Measurements from ENCODE around the gene GUCY1A2.
"Not testable (repeated sequence)": the region's sequence is repeated elsewhere in the genome, so short reads cannot be mapped to it uniquely, and the experiment has no call there.

The GUCY1A2 gene, protein sequence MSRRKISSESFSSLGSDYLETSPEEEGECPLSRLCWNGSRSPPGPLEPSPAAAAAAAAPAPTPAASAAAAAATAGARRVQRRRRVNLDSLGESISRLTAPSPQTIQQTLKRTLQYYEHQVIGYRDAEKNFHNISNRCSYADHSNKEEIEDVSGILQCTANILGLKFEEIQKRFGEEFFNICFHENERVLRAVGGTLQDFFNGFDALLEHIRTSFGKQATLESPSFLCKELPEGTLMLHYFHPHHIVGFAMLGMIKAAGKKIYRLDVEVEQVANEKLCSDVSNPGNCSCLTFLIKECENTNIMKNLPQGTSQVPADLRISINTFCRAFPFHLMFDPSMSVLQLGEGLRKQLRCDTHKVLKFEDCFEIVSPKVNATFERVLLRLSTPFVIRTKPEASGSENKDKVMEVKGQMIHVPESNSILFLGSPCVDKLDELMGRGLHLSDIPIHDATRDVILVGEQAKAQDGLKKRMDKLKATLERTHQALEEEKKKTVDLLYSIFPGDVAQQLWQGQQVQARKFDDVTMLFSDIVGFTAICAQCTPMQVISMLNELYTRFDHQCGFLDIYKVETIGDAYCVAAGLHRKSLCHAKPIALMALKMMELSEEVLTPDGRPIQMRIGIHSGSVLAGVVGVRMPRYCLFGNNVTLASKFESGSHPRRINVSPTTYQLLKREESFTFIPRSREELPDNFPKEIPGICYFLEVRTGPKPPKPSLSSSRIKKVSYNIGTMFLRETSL

DNA sequence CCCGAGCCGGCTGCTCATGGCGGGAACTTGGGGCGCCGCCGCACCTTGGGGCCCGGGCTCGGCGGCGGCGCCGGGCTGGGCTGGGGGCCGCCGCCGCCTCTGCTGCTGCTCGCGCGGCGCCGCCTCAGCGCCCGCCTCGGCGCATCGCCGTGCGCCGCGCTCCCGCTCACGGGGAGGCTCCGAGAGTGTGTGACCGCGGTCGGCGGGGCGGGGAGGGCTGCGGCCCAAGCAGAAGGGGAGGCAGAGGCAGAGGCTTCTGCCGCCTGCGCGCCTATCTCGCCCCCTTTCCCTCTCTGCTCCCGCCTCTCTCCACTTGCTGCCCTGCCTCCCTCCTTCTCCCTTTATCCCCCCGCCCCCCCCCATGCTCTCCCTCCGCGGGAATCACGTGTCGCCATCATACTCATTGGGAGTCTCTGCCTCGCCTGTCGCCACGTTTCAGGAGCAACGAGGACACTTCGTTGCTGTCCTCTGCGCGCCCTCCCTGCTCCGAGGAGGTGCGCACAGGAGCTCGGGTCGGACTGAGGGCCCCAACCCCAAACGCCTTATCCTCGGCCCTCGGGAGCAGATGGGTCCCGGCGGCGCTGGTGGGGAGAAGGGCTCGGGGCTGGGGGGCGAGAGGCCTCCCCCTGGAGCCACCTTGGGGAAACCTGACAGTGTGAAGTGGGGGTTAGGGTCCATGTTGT, at the start of gene GUCY1A2:
TSS of gene GUCY1A2 (minus strand) at position 258 of the 683 bp plus-strand sequence. CDS start 421 bp downstream, outside the sequence.
- DNase-seq (ENCODE audit: low read depth), result no peak
- peak within 1 kb of the TSS; percentile 49 for H3K4me3 ChIP-seq (ENCODE audit: low read depth, low read length)

DNA sequence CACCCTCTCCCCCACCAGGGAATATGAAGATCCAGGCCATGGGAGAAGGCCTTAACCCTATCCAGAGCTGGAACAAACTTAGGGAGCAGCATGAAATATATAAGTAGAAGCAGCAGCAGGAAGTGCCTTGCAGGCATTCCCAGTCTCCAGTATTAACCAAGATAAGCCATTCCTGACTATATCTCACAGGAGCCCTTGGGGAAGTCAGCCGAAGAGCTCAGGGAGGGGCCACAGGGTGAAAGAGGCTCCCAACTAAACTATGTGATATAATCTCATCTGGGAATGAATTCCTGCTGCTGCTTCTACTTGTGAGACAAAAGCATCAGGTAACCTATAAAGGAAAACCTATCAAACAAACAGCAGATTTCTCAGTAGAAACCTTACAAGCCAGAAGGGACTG, 36.1 kb upstream of the GUCY1A2 start:
- DNase-seq (ENCODE audit: low read depth), result no peak
- H3K4me3 ChIP-seq (ENCODE audit: low read depth, low read length), result no peak overlapping the region

DNA sequence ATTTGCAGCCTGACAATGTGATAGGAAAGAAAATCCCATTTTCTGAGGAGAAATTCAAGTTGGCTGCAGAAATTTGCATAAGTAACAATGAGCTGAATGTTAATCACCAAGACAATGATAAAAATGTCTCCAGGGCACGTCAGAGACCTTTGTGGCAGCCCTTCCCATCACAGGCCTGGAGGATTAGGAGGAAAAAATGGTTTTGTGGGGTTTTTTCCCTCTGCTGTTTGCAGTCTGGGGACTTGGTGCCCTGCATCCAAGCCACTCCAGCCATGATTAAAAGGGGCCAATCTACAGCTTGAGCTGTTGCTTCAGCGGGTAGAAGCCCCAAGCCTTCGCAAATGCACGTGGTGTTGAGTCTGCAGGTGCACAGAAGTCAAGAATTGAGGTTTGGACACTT, 33.1 kb upstream of the GUCY1A2 start:
- DNase-seq (ENCODE audit: low read depth); H3K4me3 ChIP-seq (ENCODE audit: low read depth, low read length): not testable (repeated sequence)

DNA sequence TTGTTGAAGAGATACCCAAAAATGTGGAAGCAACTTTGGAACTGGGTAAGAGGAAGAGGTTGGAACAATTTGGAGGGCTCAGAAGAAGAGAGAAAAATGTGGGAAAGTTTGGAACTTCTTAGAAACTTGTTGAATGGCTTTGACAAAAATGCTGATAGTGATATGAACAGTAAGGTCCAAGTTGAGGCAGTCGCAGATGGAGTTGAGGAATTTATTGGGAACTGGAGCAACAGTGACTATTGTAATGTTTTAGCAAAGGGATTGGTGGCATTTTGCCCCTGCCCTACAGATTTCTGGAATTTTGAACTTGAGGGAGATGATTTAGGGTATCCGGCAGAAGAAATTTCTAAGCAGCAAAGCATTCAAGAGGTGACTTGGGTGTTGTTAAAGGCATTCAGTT, 32.6 kb upstream of the GUCY1A2 start:
- DNase-seq (ENCODE audit: low read depth); H3K4me3 ChIP-seq (ENCODE audit: low read depth, low read length): not testable (repeated sequence)

DNA sequence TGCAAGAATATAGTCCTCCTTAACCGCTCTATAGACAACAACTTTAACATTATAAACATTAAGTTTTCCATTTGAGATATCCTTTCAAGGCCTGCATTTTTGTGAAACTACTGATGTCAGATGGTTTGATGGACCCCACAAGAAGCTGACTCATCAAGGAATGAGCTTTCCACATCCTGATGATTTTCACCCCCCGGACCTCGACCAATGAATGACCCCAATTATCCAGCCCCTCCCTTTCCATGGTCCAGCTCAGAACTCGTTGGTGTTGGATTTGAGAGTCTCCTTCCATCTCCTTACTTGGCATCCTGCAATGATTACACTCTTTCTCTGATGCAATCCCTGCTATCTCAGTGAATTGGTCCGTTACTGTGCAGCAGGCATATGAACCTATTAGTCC, 31.8 kb upstream of the GUCY1A2 start:
- no peak for DNase-seq (ENCODE audit: low read depth)

DNA sequence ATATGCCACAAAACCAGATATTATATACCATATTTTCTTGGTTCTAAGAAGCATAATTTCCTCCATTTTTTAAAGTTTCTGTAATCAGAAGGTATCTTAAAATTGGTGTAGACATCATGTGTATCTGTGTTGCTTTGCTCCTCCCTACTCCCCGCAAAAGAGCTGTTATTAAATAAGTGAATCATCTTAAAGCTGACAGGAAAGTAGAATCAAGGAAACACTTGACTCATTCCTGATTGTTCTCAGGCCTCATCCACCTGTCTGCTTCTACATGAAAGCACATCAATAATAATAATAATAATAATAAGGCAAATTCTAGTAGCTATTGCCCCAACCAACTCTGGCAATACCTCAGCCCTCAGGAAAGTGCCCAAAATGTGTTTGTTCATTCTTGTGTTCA, 26.2 kb upstream of the GUCY1A2 start:
- no peak overlapping the region for H3K4me3 ChIP-seq (ENCODE audit: low read depth, low read length)
- no peak for DNase-seq (ENCODE audit: low read depth)

More for the DNA sequence above, 31.8 kb upstream of the GUCY1A2 start:
- no peak overlapping the region for H3K4me3 ChIP-seq (ENCODE audit: low read depth, low read length)

DNA sequence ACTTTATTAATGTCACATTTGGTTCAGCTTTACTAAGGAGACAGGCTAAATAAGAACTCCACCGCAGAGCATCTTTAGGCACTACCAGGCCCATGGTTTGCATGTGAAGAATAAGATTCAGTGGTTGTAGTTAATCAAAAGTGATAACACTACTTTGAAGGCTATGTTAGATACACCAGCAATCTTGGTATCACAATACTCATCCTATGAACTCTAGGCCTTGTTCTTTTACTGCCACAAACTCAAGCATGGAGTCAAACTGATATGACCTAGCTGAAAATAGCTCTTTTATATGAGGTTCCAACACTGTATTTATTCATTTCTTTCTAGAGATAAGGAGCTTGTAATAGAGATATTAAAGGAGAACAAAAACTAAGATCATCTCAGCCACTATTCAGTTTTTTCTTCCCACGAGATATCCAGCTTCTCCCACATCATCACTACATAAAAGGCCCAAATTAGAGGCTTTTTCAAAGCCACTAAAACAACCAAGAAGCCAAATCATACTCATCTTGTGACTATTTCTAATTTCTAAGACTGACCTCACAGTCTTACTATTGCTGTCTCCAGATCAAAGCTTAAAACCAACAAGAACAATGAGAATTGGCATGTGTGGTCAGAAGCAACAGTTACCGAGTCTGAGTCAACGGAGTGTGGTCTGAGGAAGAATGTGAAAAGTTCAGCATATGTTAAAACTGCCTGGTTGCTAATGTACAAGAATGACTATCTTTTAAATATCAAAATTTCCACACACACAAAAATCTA, 25.1 kb upstream of the GUCY1A2 start:
- DNase-seq (ENCODE audit: low read depth), result peak; percentile 87

DNA sequence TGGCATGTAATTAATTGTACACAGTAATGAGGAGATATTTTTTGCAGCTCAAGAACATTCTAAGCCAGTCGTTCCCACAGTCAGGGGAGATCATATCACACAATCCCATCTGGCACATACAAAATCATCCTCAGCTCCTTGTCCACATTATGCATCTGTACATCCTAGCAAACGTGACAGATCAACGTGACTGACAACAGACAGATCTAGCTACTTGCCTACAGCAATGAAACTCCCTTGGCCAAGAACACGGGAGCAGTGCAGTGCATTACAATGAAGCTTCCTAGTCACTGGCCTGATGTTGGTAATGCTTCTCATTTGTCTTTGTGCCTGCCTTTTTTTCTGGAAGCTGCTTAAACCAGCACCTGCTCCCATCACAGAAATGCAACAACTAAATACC, 24.5 kb upstream of the GUCY1A2 start:
- no peak for DNase-seq (ENCODE audit: low read depth)
- no peak overlapping the region for H3K4me3 ChIP-seq (ENCODE audit: low read depth, low read length)

More for the DNA sequence above, 25.1 kb upstream of the GUCY1A2 start:
- H3K4me3 ChIP-seq (ENCODE audit: low read depth, low read length), result no peak overlapping the region

DNA sequence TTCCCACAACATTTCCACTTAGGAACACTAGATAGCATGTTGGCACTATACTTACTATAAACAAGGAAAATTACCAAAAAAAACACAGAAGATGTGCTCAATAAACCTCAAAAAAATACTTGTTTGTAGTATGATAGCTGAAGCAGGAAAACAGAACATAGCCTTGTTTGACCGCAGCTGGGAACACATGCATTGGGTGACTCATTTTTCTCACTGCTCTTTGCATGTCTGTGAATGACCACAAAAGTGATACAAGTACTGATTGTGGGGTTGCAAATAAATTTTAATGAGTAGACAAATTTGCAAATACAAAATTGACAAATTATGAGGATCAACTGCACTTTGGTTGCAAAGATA, 22.8 kb upstream of the GUCY1A2 start:
- H3K4me3 ChIP-seq (ENCODE audit: low read depth, low read length), result no peak overlapping the region
- peak; percentile 50 for DNase-seq (ENCODE audit: low read depth)

DNA sequence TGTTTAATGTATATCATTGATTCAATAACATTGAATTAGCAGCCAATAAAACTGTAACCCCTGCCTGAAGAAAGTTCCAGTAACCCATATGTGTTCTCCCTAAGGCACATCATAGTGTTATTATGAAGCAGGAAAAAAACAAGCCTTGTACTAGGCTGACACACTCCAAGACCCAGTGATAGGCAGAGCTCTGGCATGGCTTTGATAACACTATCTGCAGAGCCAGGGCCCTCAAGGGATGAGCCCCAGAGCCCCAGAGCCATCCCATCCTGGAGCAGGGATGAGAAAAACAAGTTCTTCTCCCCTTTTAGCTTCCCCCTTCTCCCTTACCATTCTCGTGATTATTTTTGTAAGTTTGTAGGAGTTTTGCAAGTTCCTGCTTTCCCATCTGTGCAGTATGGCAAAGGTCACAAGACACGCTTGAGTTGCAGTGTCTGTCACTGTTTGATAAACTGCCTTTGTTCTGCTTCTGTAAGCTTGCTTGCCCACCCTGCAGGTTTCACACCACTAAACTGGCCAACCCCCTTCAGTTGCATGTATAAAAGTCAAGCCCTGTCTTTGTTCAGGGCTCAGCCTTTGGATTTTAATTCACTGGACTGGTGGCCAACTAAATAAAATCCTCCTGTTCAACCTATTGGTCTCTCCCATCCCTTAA, 22.3 kb upstream of the GUCY1A2 start:
- H3K4me3 ChIP-seq (ENCODE audit: low read depth, low read length), result no peak overlapping the region
- DNase-seq (ENCODE audit: low read depth), result no peak

DNA sequence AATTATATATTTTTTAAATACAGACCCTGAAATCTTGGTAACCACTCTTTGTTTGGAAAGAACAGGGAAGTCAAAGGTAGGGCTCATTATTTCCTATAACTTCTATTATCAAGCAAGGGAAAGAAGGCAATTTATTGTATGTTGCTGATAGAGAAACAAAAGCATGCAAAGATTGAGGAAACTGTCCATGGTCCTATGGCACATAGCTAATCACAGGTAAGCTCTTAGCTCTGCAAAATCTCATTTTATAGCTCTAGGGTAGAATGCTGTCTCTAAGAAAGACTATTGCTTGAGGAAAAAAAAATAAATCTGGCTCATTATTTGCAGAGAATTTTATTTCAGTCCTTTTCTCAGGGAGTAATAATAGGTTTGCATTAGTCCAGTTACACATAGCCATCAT, 7.4 kb upstream of the GUCY1A2 start:
- DNase-seq (ENCODE audit: low read depth), result no peak
- H3K4me3 ChIP-seq (ENCODE audit: low read depth, low read length), result no peak overlapping the region

DNA sequence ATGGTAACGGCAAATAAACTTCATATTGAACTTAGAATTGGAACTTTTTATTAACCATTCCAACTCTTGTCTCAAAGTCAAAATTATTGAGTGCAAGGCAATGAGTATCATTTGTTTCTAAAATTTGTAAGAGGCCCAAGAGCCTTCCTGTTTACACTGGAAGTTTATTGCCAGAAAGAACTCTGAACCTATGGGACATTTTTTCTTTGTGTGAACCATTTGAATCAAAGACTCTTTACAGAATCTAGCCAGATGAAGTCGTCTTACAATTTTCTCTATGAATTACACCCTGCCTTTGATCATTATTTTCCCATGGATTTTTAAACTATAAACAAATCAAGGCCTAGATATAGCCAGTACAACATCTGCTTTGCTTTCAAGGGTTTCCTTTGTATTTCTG, 2.3 kb upstream of the GUCY1A2 start:
- DNase-seq (ENCODE audit: low read depth), result no peak
- H3K4me3 ChIP-seq (ENCODE audit: low read depth, low read length), result no peak overlapping the region

DNA sequence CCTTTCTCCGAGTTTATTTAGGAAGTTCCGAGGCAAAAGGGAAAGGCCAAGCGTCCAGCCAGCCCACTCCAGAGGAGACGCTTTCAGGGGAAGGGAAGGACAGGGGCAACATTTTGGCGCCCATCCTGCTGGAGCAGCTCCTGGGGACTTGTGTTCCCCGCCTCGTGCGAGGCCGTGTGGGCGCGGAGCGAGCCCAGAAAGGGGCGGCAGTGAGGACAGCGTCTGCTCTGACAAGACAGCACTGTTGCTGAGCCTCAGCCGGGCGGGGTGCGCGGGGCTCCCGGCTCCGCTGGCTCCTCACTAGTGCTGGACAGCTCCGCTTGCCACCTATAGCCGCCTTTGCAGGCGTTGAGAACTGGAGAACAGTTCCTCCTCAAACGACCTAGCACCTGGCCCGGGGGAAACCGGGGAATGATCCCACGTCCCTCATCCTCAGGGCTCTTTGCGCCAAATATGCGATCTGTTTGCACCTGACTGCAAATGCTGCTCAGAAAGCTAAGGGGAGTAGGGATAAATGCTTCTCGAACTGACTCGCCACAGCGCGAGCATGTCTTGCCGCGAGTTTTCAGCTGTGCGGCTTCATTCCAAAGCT, 722 bp upstream of the GUCY1A2 start:
- DNase-seq (ENCODE audit: low read depth), result peak; percentile 33
- peak overlapping the region; percentile 47 for H3K4me3 ChIP-seq (ENCODE audit: low read depth, low read length)

DNA sequence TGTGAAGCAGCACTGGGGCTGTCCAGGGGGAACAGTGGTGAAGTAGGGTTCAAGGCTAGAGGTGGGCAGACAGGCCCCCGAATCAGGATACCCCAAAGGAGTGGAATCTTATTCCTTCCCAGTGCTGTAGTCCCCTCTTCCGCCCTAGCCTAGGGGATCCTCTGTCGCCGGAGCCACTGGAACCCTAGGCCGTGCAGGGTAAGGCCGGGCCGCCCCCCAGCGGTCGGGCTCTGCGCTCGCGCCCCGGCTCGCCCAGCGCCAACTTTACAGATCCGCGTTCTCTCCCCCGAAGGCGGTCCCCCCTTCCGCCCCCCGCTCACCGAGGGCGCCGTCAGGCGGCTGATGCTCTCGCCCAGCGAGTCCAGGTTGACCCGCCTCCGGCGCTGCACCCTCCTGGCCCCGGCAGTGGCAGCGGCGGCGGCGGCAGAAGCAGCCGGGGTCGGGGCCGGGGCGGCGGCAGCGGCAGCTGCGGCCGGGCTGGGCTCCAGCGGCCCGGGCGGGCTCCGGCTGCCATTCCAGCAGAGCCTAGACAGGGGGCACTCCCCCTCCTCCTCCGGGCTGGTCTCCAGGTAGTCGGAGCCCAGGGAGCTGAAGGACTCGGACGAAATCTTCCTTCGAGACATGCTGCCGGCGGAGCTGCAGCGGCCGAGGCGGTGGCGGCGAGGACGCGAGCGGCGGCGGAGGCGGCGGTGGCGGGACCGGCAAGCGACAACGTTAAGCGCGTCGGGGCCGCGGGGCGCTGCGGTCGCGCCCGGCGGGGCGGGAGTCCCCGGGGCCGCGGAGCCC, 650 bp downstream of the GUCY1A2 start:
- peak overlapping the region; percentile 49 for H3K4me3 ChIP-seq (ENCODE audit: low read depth, low read length)
- no peak for DNase-seq (ENCODE audit: low read depth)

DNA sequence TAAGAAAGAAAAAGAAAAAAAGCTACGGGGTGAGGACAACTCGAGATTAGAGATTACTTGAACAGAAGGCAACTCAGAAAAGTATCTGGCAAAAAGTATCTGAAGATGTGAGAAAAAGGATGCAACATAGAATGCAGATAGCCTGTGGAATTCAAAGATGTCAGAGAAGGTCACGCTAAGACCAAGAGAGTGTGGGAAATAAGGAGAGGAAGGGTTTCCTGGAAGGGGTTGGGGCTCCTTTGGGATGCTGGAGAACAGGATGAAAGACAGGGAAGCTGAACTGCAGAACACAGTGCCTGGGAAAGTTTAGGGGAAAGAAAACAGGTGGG, 1.2 kb downstream of the GUCY1A2 start:
- H3K4me3 ChIP-seq (ENCODE audit: low read depth, low read length), result peak overlapping the region; percentile 49

DNA sequence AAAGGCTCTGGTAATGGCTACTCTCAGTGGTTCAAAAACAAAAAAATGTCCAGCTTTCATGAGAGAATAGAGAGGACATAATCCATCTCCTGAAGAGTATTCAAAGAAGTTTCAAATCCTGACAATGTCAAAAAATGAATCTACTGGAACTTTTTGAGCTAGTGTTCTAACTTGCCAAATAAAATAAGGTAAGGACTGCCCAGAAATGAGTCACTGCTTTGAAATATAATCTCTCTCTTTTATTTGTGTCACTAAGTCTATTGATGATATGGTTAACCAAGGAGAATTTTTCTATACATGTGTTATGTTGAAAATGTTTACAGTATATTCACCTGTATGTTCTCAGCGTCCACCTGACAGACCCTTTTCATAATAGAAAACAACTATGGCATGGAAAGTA, 3.4 kb downstream of the GUCY1A2 start:
- DNase-seq (ENCODE audit: low read depth), result no peak
- H3K4me3 ChIP-seq (ENCODE audit: low read depth, low read length), result no peak overlapping the region

More for the DNA sequence above, 1.2 kb downstream of the GUCY1A2 start:
- no peak for DNase-seq (ENCODE audit: low read depth)

DNA sequence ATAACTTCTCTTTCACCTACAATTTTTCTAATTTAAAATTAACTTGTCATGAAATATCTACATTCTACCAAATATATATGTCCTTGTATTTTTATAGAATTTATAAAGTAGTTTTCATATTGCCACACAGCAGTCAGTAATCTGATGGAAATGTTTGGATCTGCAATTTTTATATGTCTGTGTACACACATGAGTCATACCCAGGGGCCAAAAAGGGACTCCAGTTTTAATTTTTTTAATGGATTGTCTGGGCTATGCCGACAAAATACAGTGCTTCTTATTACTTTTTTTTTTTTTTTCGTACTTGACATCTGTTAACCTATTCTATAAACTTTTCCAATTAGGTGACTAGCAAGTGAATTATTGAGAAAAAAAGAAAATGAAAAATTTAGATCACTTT, 6.3 kb downstream of the GUCY1A2 start:
- no peak overlapping the region for H3K4me3 ChIP-seq (ENCODE audit: low read depth, low read length)
- no peak for DNase-seq (ENCODE audit: low read depth)

DNA sequence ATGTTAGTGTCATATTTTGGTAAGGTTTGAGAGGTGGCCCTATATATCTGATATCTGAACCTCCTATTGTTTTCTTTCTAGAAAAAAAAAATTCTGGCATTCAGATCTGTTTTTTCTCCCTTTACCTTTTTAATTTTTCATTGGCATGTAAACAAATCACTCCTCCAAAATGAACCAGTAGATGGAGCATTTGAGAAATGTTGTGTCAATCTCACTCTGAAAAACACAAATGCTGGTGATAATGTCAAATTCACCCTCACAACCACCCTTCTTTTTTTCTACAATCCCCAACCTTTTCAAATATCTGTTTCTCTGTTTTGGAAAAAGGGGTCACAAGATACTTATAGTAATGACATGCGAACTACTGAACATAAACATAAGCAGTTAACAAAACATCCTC, 9.1 kb downstream of the GUCY1A2 start:
- no peak for DNase-seq (ENCODE audit: low read depth)
- H3K4me3 ChIP-seq (ENCODE audit: low read depth, low read length), result no peak overlapping the region

Data from skeletal muscle cell (primary cell).